ENCODE data around the gene SORL1. TPM values are rescaled to one million over a fixed set of nuclear protein-coding genes. Genes with fewer than 3 reads are reported as not detected.

The SORL1 gene
- total and polyA plus RNA-seq, 2 of the 13 experiments (the other 11 are each of a cell fraction or from before 2014, with no cell fraction given) = 21.3 to 148 TPM

GRCh38 chr11:121476379-121477032 lies 24.4 kb downstream of the SORL1 start (continued):
- TF ChIP-seq ZNF280B (CRISPR knock-in tag; IDR thresholded peaks at IDR 0.05; ENCODE audit: borderline replicate concordance) (no peak), FOXK1 (CRISPR knock-in tag; IDR thresholded peaks at IDR 0.05; ENCODE audit: borderline replicate concordance, low read depth) (peak; percentile 88; the same call in 1 of the 2 replicates), MIXL1 (CRISPR knock-in tag; IDR thresholded peaks at IDR 0.05) (0 out of 2 replicates have a peak, but pooled peaks have one; percentile 48), MED13 (CRISPR knock-in tag; IDR thresholded peaks at IDR 0.05) (no peak), STAT5B (CRISPR knock-in tag; IDR thresholded peaks at IDR 0.05) (no peak), HDAC2 (CRISPR knock-in tag; IDR thresholded peaks at IDR 0.05) (peak; percentile 55; the same call in 1 of the 2 replicates), MAZ (IDR thresholded peaks at IDR 0.05; ENCODE audit: borderline replicate concordance, low read depth, low read length) (no peak), MAZ (CRISPR knock-in tag; IDR thresholded peaks at IDR 0.05; ENCODE audit: low read depth) (no peak), ZNF20 (CRISPR knock-in tag; IDR thresholded peaks at IDR 0.05) (no peak), ARID4A (CRISPR knock-in tag; IDR thresholded peaks at IDR 0.05; ENCODE audit: borderline replicate concordance) (no peak), FUBP1 (CRISPR knock-in tag; IDR thresholded peaks at IDR 0.05; ENCODE audit: borderline replicate concordance) (no peak), NFE2L2 (IDR thresholded peaks at IDR 0.05; ENCODE audit: low read length) (no peak), ZGPAT (CRISPR knock-in tag; IDR thresholded peaks at IDR 0.05) (peak; percentile 59; the same call in 1 of the 2 replicates), PITX1 (CRISPR knock-in tag; IDR thresholded peaks at IDR 0.05) (no peak), IRX3 (CRISPR knock-in tag; IDR thresholded peaks at IDR 0.05; ENCODE audit: borderline replicate concordance, low read depth) (no peak), ATF1 (CRISPR knock-in tag; IDR thresholded peaks at IDR 0.05) (no peak), PATZ1 (CRISPR knock-in tag; IDR thresholded peaks at IDR 0.05) (peak; percentile 24; the same call in 1 of the 2 replicates), ZNF749 (CRISPR knock-in tag; IDR thresholded peaks at IDR 0.05; ENCODE audit: borderline replicate concordance) (no peak)

Data from HepG2 (cell line).